Activated T-helper 1 cell treated with anti-CD3 and anti-CD28 coated beads, Interleukin-12 subunit alpha, Interleukin-12 subunit beta, Interleukin-2, Interleukin-4 antibody, amounts not matched to agents 30 ng/mL and 10 ng/mL and 1 ng/mL, durations not matched to agents 14 hours and 24 hours and 36 hours (primary cell): ENCODE measurements around the gene KIF17. TPM values are rescaled to one million over a fixed set of nuclear protein-coding genes. Genes with fewer than 3 reads are reported as not detected.

ENCODE experiments used
- total RNA-seq: library from RNA; stranded (reverse); gene quantifications from 2 replicates; pipeline ENCODE4 v1.2.3, GENCODE V29; 2022

The KIF17 gene
- total RNA-seq, 1 donor from 2014 or later: not detected

Other genes with a start within 250 kb of the KIF17 start
- 1.8 and 1.9 TPM in 2 replicates for gene CAMK2N1, start 231.8 kb downstream of the KIF17 start, total RNA-seq
- 22.0 and 22.8 TPM in 2 replicates for gene MUL1, start 209.9 kb downstream of the KIF17 start, total RNA-seq
- not detected in 2 replicates for gene FAM43B, start 165.4 kb downstream of the KIF17 start, total RNA-seq
- gene CDA, start 128.9 kb downstream of the KIF17 start, total RNA-seq: not detected in 2 replicates
- gene PINK1, start 84.5 kb downstream of the KIF17 start, total RNA-seq: 2.6 and 3.3 TPM in 2 replicates
- 167 and 174 TPM in 2 replicates for gene DDOST, start 56.6 kb downstream of the KIF17 start, total RNA-seq
- 0.08 and 0.15 TPM in 2 replicates for gene SH2D5, start 14.7 kb upstream of the KIF17 start, total RNA-seq
- gene HP1BP3, start 69.3 kb upstream of the KIF17 start, total RNA-seq: 212 and 220 TPM in 2 replicates